ENCODE results near the gene RAB6B. TPM values are rescaled to one million over a fixed set of nuclear protein-coding genes. Genes with fewer than 3 reads are reported as not detected.
A peak's percentile ranks its signal among the peaks of the same experiment; 100 is the strongest.

RAB6B gene
- total RNA-seq, 2 donors from 2014 or later, result 3.3 to 8.3 TPM

GRCh38 chr3:133910422-133910821 lies 14.7 kb upstream of the RAB6B start:
- ATAC-seq, result no peak
- intact Hi-C loops (cut with DNase I, micrococcal nuclease), result no loop called here

GRCh38 chr3:133905376-133905775 lies 9.7 kb upstream of the RAB6B start:
- no peak for DNase-seq
- no peak for ATAC-seq
- intact Hi-C loops (cut with DNase I, micrococcal nuclease), result no loop called here

More at GRCh38 chr3:133910422-133910821, 14.7 kb upstream of the RAB6B start:
- no peak for DNase-seq

- intact Hi-C loops (cut with DNase I, micrococcal nuclease), result no loop called here
- ATAC-seq, result no peak
- no peak for DNase-seq
Measured at GRCh38 chr3:133901847-133902246, 6.2 kb upstream of the RAB6B start.

GRCh38 chr3:133901083-133901482 lies 5.4 kb upstream of the RAB6B start:
- intact Hi-C loops (cut with DNase I, micrococcal nuclease), result no loop called here
- no peak for DNase-seq
- ATAC-seq, result no peak

GRCh38 chr3:133899311-133899710 lies 3.6 kb upstream of the RAB6B start:
- DNase-seq, result no peak
- intact Hi-C loops (cut with DNase I, micrococcal nuclease), result no loop called here
- ATAC-seq, result no peak

- ATAC-seq, result no peak
- DNase-seq, result no peak
- intact Hi-C loops (cut with DNase I, micrococcal nuclease), result no loop called here
Measured at GRCh38 chr3:133897547-133897946, 1.9 kb upstream of the RAB6B start.

- DNase-seq (no peak), ATAC-seq (peak; percentile 44)
- intact Hi-C loops (cut with DNase I, micrococcal nuclease), result no loop called here
Measured at GRCh38 chr3:133896002-133896761, 500 bp upstream of the RAB6B start.

- intact Hi-C loops (cut with DNase I, micrococcal nuclease), result no loop called here
- ATAC-seq (peak; percentile 55), DNase-seq (no peak)
Measured at GRCh38 chr3:133894353-133895207, 1.1 kb downstream of the RAB6B start.

- no peak for ATAC-seq
- no peak for DNase-seq
- intact Hi-C loops (cut with DNase I, micrococcal nuclease), result no loop called here
Measured at GRCh38 chr3:133893683-133894352, 1.9 kb downstream of the RAB6B start.

- DNase-seq, result no peak
- no peak for ATAC-seq
- intact Hi-C loops (cut with DNase I, micrococcal nuclease), result no loop called here
Measured at GRCh38 chr3:133892541-133893231, 3.0 kb downstream of the RAB6B start.

- DNase-seq (no peak), ATAC-seq (no peak)
- intact Hi-C loops (cut with DNase I, micrococcal nuclease), result no loop called here
Measured at GRCh38 chr3:133891662-133892378, 3.9 kb downstream of the RAB6B start.

GRCh38 chr3:133890972-133891644 lies 4.6 kb downstream of the RAB6B start:
- DNase-seq, result no peak
- intact Hi-C loops (cut with DNase I, micrococcal nuclease), result no loop called here
- ATAC-seq, result no peak

- intact Hi-C loops (cut with DNase I, micrococcal nuclease), result no loop called here
- ATAC-seq (no peak), DNase-seq (no peak)
Measured at GRCh38 chr3:133890037-133890436, 5.6 kb downstream of the RAB6B start.

GRCh38 chr3:133888726-133889340 lies 6.8 kb downstream of the RAB6B start:
- intact Hi-C loops (cut with DNase I, micrococcal nuclease), result no loop called here
- ATAC-seq (no peak), DNase-seq (no peak)

- DNase-seq (no peak), ATAC-seq (peak; percentile 61)
- intact Hi-C loops (cut with DNase I, micrococcal nuclease), result no loop called here
Measured at GRCh38 chr3:133887803-133888703, 7.6 kb downstream of the RAB6B start.

GRCh38 chr3:133887074-133887802 lies 8.4 kb downstream of the RAB6B start:
- DNase-seq (no peak), ATAC-seq (no peak)
- intact Hi-C loops (cut with DNase I, micrococcal nuclease), result no loop called here
